Measurements from ENCODE around the gene OR51Q1. TPM values are rescaled to one million over a fixed set of nuclear protein-coding genes. Genes with fewer than 3 reads are reported as not detected.

OR51Q1 gene
- total and polyA plus RNA-seq, 10 of the 15 experiments (the other 5 are each of a cell fraction or from before 2014, with no cell fraction given), result not detected

- TF ChIP-seq POLR2A (IDR thresholded peaks at IDR 0.05; ENCODE audit: low read depth, low read length), result no peak
- no peak for TF ChIP-seq MEF2B (IDR thresholded peaks at IDR 0.05; ENCODE audit: partially characterized antibody, poor library complexity, severe bottlenecking)
- no peak for TF ChIP-seq RFX5 (IDR thresholded peaks at IDR 0.05; ENCODE audit: low read depth, low read length)
- TF ChIP-seq MXI1 (IDR thresholded peaks at IDR 0.05; ENCODE audit: low read depth, low read length), result no peak
- no peak for TF ChIP-seq MYC (IDR thresholded peaks at IDR 0.05; ENCODE audit: insufficient read depth, insufficient read length, insufficient replicate concordance, low read length, severe bottlenecking)
- TF ChIP-seq TARDBP (IDR thresholded peaks at IDR 0.05; ENCODE audit: borderline replicate concordance), result no peak
Measured at GRCh38 chr11:5405173-5405572, 16.7 kb upstream of the OR51Q1 start (continued).

GRCh38 chr11:5420993-5421392 is 918 bp upstream of the OR51Q1 start:
- ChIA-PET SMC1A (ENCODE audit: uncharacterized antibody, unreplicated experiment) (no interaction called here), POLR2A (no interaction called here), CTCF (no interaction called here), RAD21 (ENCODE audit: unreplicated experiment) (no interaction called here)
- no peak for DNase-seq (ENCODE audit: low read depth, low spot score)
- H3K4me3 ChIP-seq, result no peak overlapping the region
- TF ChIP-seq IRF4 (IDR thresholded peaks at IDR 0.05; ENCODE audit: low read depth, low read length) (no peak), EP300 (IDR thresholded peaks at IDR 0.05; ENCODE audit: borderline replicate concordance in 1 of 2, control insufficient read depth in 1 of 2, low read depth in 2 of 2, low read length in 2 of 2) (no peak), SUPT20H (IDR thresholded peaks at IDR 0.05; ENCODE audit: borderline replicate concordance, control insufficient read depth, low read depth, low read length) (no peak), ZZZ3 (IDR thresholded peaks at IDR 0.05; ENCODE audit: control insufficient read depth, insufficient read length, low read depth) (no peak), PAX8 (IDR thresholded peaks at IDR 0.05) (no peak), WRNIP1 (IDR thresholded peaks at IDR 0.05; ENCODE audit: borderline replicate concordance, low read depth, low read length) (no peak), FOXM1 (IDR thresholded peaks at IDR 0.05; ENCODE audit: low read depth, low read length) (no peak), RELB (IDR thresholded peaks at IDR 0.05; ENCODE audit: low read depth) (no peak), ZNF24 (IDR thresholded peaks at IDR 0.05) (no peak), CREM (IDR thresholded peaks at IDR 0.05; ENCODE audit: low read depth) (no peak), LARP7 (IDR thresholded peaks at IDR 0.05) (no peak), NR2C2 (IDR thresholded peaks at IDR 0.05; ENCODE audit: borderline replicate concordance, control insufficient read depth, insufficient read length, low read depth) (no peak), SREBF2 (IDR thresholded peaks at IDR 0.05; ENCODE audit: low read length) (no peak), SPI1 (IDR thresholded peaks at IDR 0.05; ENCODE audit: borderline replicate concordance, insufficient read depth, low read depth, low read length) (no peak), SMAD5 (IDR thresholded peaks at IDR 0.05; ENCODE audit: low read depth) (no peak)
- no peak overlapping the region for H3K4me2 ChIP-seq (ENCODE audit: control insufficient read depth, insufficient read depth)
- ATAC-seq, result no peak
- no peak for FAIRE-seq
- H4K20me1 ChIP-seq (ENCODE audit: control insufficient read depth, insufficient read depth), result no peaks in the 10 kb centered on the region
- H3K27ac ChIP-seq (ENCODE audit: control insufficient read depth, insufficient read depth), result no peak overlapping the region
- H3K36me3 ChIP-seq (ENCODE audit: control insufficient read depth in 2 of 2, insufficient read depth in 2 of 2, low read length in 1 of 2), result no peaks in the 10 kb centered on the region
- no peaks in the 10 kb centered on the region for H3K79me2 ChIP-seq (ENCODE audit: control insufficient read depth, insufficient read depth, low read length)
- intact Hi-C loops (cut with micrococcal nuclease; ENCODE audit: unreplicated experiment) (no loop called here), in situ Hi-C loops (cut with MboI) (no loop called here)
- no peak overlapping the region for H3K9ac ChIP-seq (ENCODE audit: control insufficient read depth, insufficient read depth, low read length)
- H2AFZ ChIP-seq (ENCODE audit: control insufficient read depth, low read depth, low read length), result no peak overlapping the region
- H3K27me3 ChIP-seq (replicated peaks in 1 of 2; ENCODE audit: control insufficient read depth in 2 of 2, insufficient read depth in 2 of 2, low read length in 1 of 2), result peaks cover 0 to 2% of the 10 kb centered on the region in 2 experiments; a peak in 2 of 4 replicates
- 43% methylated on average over 5 of the region's 5 CpGs for WGBS (ENCODE audit: insufficient coverage, insufficient replicate concordance, low lambda C conversion rate, missing lambda C conversion rate)
- no TSS peak for BruUV-seq (replicated peaks)
- no peaks in the 10 kb centered on the region for H3K4me1 ChIP-seq (ENCODE audit: control insufficient read depth, insufficient read depth, low read length)
- H3K9me3 ChIP-seq (replicated peaks; ENCODE audit: control insufficient read depth, insufficient read depth, low read length), result no peaks in the 10 kb centered on the region

Measured in GM12878 (cell line).